ENCODE results near the gene PSEN1.

GRCh38 chr14:73259837-73260236 is 123.5 kb downstream of the PSEN1 start:
- no peak for TF ChIP-seq POLR2A (IDR thresholded peaks at IDR 0.05; ENCODE audit: low read depth, low read length)
- no peak for TF ChIP-seq TAF1 (IDR thresholded peaks at IDR 0.05; ENCODE audit: low read depth, low read length)
- no peak for TF ChIP-seq POLR2AphosphoS5 (IDR thresholded peaks at IDR 0.05; ENCODE audit: low read depth, low read length)
- TF ChIP-seq POU2F2 (IDR thresholded peaks at IDR 0.05; ENCODE audit: low read depth, low read length) = no peak
- TF ChIP-seq PAX5 (IDR thresholded peaks at IDR 0.05; ENCODE audit: insufficient read depth, low read length, severe bottlenecking) = no peak

All from GM12891 (cell line).